OCI-M1 (cell line): ENCODE data around the gene TRIM72.
"Not testable (repeated sequence)": the region's sequence is repeated elsewhere in the genome, so short reads cannot be mapped to it uniquely, and the experiment has no call there.

Source experiments
- DNase-seq: peaks from one replicate; lab custom pipeline; 2025; lab: John Stamatoyannopoulos, UW

TRIM72 gene

GRCh38 chr16:31215287-31216162, 1.6 kb downstream of the TRIM72 start:
- peak; percentile 45 for DNase-seq

GRCh38 chr16:31216422-31217135, 2.7 kb downstream of the TRIM72 start, which contains the start of gene PYDC1:
PYDC1 (minus strand) TSS chr16:31217135; CDS start chr16:31217028, 107 bp downstream.
- no peak for DNase-seq

GRCh38 chr16:31217136-31217530, 3.2 kb downstream of the TRIM72 start:
- DNase-seq: no peak

- no peak for DNase-seq
Measured at GRCh38 chr16:31219154-31219741, 5.3 kb downstream of the TRIM72 start.

- DNase-seq: no peak
Measured at GRCh38 chr16:31221357-31222160, 7.6 kb downstream of the TRIM72 start.

- no peak for DNase-seq
Measured at GRCh38 chr16:31223044-31223443, 9.1 kb downstream of the TRIM72 start.

GRCh38 chr16:31224092-31224955, 10.4 kb downstream of the TRIM72 start:
- no peak for DNase-seq

- DNase-seq: no peak
Measured at GRCh38 chr16:31225193-31225592, 11.3 kb downstream of the TRIM72 start.

- no peak for DNase-seq
Measured at GRCh38 chr16:31228206-31228605, 14.3 kb downstream of the TRIM72 start.

- DNase-seq: no peak
Measured at GRCh38 chr16:31229501-31229900, 15.6 kb downstream of the TRIM72 start.

- no peak for DNase-seq
Measured at GRCh38 chr16:31238041-31238440, 24.1 kb downstream of the TRIM72 start.

- no peak for DNase-seq
Measured at GRCh38 chr16:31242206-31242605, 28.3 kb downstream of the TRIM72 start.

- peak; percentile 95 for DNase-seq
Measured at GRCh38 chr16:31243734-31244670, 30.1 kb downstream of the TRIM72 start.

GRCh38 chr16:31245598-31245997, 31.7 kb downstream of the TRIM72 start:
- DNase-seq: not testable (repeated sequence)

GRCh38 chr16:31246296-31246695, 32.4 kb downstream of the TRIM72 start:
- DNase-seq: no peak

GRCh38 chr16:31248344-31248743, 34.4 kb downstream of the TRIM72 start:
- no peak for DNase-seq

- DNase-seq: no peak
Measured at GRCh38 chr16:31250782-31251384, 37.0 kb downstream of the TRIM72 start.

- DNase-seq: no peak
Measured at GRCh38 chr16:31251435-31251834, 37.5 kb downstream of the TRIM72 start.

- peak; percentile 94 for DNase-seq
Measured at GRCh38 chr16:31253642-31254045, 39.7 kb downstream of the TRIM72 start.
